Activated naive CD8-positive, alpha-beta T cell treated with anti-CD3 and anti-CD28 coated beads for 36 hours (primary cell): Measurements from ENCODE around the gene UTRN. TPM values are rescaled to one million over a fixed set of nuclear protein-coding genes. Genes with fewer than 3 reads are reported as not detected.

Experiments
- DNase-seq: peaks from one replicate; pipeline ENCODE4 v3.0.0; 2021
- H3K27ac Mint-ChIP-seq: one replicate; pipeline ENCODE4 v1.8.0; 2022; ENCODE audit warnings: mild to moderate bottlenecking, moderate library complexity, mixed read lengths
- H3K27me3 Mint-ChIP-seq: one replicate; pipeline ENCODE4 v1.8.0; 2022; ENCODE audit warnings: mild to moderate bottlenecking, mixed read lengths
- H3K36me3 Mint-ChIP-seq: one replicate; pipeline ENCODE4 v1.8.0; 2021; ENCODE audit warnings: mild to moderate bottlenecking, mixed read lengths
- H3K4me1 Mint-ChIP-seq: one replicate; pipeline ENCODE4 v1.8.0; 2021; ENCODE audit warnings: mixed read lengths
- H3K4me3 Mint-ChIP-seq: one replicate; pipeline ENCODE4 v1.8.0; 2022; ENCODE audit warnings: mild to moderate bottlenecking, moderate library complexity, mixed read lengths
- H3K9me3 Mint-ChIP-seq: one replicate; pipeline ENCODE4 v1.8.0; 2022; ENCODE audit warnings: mixed read lengths
- total RNA-seq, 2 experiments: library from RNA; stranded (reverse); gene quantifications; one replicate each; pipeline ENCODE4 v1.2.3, GENCODE V29; 2021

Gene UTRN
- total RNA-seq, 2 experiments from 2014 or later: 35.8 to 41.6 TPM

DNA sequence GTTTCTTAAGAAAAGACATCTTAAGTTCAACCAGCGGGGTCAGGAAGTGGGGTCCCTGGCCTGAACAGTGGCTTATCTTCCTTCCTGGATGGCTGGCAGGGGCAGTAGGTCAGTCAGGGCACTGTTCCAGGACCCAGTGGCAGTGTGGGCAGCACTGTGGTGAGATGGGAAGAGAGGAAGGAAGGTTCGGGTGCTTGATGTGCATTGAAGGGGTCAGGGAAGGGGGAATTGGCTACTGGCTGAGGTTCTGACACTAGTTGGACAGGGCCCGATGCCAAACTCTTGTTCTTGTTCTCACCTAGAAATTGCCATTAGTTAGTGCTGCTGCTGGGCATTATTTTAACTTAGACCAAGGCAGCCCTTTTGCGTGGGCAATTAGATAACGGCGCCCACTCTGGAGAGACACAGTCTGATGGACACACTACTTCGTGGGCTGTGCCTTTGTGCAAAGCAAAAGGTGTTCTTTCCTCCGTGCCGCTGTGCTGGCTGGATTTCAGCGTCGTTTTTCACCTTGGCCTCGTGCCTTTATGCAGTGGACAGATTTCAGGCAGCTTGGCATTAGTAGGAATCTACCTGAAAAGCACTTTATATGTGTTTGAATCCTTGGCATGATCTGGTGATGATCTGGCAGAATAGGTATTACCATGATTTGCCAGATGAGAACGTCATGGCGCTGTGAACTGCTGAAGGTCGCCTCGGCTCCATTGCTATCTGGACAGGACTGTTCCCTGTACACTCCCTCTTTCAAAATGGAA lies 30.3 kb downstream of the UTRN start:
- Mint-ChIP-seq H3K9me3 (no peaks in the 10 kb centered on the region), H3K4me1 (peaks cover 15% of the 10 kb centered on the region), H3K36me3 (no peaks in the 10 kb centered on the region), H3K27ac (no peak overlapping the region), H3K4me3 (no peak overlapping the region), H3K27me3 (no peaks in the 10 kb centered on the region)
- DNase-seq: no peak

DNA sequence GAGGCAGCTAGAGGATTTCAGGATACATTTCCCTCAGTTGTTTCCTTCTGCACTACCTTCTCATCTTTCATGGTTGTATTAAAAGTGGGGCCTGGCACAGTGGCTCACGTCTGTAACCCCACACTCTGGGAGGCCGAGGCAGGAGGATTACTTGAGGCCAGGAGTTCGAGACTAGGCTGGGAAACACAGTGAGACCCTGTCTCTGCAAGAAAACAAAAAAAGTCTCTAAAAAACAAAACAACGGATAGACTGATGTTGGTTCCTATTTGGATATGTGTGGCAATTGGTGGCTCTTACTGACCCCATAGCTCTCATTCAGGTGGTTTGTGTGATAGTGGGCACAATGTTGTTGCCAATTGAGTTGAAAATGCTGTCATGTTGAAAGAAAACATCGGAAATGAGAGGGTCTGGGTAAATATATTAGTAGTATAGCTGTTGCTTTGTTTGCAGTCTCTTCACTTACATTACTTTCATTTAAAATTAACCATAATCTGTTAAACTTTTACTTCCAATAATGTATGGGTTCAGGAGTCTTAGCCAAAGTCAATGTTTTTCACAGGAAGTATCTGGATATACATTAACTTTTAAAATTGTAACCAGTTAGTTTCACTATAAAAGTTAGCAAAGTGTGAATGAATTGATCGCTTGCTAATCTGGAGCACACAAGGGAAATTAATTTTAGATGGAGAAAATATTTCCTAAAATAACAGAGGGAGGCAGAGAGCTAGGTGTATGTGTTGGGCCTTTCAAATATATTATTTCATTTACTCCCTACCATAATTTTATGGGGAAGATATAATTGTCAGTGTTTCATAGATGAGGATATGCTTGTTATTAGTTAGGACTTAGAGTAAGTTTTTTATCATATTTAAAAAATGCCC lies 31.1 kb downstream of the UTRN start:
- Mint-ChIP-seq H3K27ac (no peak overlapping the region), H3K4me1 (peaks cover 16% of the 10 kb centered on the region), H3K27me3 (no peaks in the 10 kb centered on the region), H3K4me3 (no peak overlapping the region), H3K9me3 (no peaks in the 10 kb centered on the region), H3K36me3 (no peaks in the 10 kb centered on the region)
- no peak for DNase-seq

DNA sequence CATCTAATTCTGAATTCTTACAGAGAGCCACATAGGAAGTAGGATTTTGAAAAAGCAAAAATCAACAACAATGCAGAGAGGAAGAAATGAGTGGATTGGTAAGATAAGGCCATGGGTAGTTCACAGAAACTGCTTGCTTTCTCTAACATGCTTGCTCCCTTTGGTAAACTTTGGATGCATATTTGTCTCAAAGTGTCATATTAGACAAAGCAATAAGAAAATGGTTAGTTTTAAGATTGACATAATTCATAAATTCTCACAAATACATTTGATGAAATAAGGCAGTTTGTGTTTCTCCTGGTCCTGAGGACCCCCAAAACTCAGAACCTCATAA lies 31.7 kb downstream of the UTRN start:
- Mint-ChIP-seq H3K36me3 (no peaks in the 10 kb centered on the region), H3K9me3 (no peaks in the 10 kb centered on the region), H3K27ac (no peak overlapping the region), H3K4me1 (peaks cover 15% of the 10 kb centered on the region), H3K27me3 (no peaks in the 10 kb centered on the region), H3K4me3 (no peak overlapping the region)
- DNase-seq: no peak

DNA sequence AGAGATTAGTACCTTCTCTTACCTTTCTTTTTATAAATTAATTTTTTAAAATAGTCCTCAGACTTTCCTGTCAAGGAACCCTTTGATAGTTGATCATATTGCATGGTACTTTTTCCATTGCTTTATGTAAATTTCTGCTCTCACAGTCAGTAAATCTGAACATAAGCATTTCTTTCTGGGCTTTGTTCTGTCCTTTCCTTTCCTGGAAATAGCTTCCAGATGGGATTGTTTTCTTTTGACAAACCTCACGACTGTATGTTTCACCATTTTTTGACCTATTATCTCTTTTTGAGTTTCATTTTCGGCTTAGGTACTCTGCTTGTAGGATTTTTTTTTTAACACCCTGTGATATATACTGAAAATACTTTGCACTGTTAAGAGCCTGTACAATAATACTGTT lies 32.6 kb downstream of the UTRN start:
- Mint-ChIP-seq H3K4me1 (peaks cover 15% of the 10 kb centered on the region), H3K27ac (no peak overlapping the region), H3K9me3 (no peaks in the 10 kb centered on the region), H3K36me3 (no peaks in the 10 kb centered on the region), H3K27me3 (no peaks in the 10 kb centered on the region), H3K4me3 (no peak overlapping the region)
- no peak for DNase-seq

DNA sequence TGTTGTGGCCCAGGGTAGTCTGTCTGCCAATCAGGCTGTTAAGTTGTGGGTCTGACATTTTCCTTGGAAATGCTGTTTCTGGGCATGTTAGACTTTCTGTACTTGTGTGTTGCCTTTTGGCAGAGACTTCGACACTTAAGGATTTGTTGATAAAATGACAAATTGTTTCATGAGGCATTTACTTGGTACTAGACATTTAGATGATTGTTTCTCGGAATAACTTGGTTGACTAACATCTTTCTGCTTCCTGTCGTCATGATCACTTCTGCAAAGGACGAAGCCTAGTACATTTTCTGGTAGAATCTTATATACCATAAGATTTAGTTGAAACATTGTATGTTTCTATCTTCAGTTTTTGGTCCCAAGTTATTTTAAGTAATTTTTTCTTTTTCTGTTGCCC lies 34.1 kb downstream of the UTRN start:
- Mint-ChIP-seq H3K27ac (no peak overlapping the region), H3K27me3 (no peaks in the 10 kb centered on the region), H3K9me3 (no peaks in the 10 kb centered on the region), H3K4me3 (no peak overlapping the region), H3K4me1 (peaks cover 15% of the 10 kb centered on the region), H3K36me3 (no peaks in the 10 kb centered on the region)
- no peak for DNase-seq

DNA sequence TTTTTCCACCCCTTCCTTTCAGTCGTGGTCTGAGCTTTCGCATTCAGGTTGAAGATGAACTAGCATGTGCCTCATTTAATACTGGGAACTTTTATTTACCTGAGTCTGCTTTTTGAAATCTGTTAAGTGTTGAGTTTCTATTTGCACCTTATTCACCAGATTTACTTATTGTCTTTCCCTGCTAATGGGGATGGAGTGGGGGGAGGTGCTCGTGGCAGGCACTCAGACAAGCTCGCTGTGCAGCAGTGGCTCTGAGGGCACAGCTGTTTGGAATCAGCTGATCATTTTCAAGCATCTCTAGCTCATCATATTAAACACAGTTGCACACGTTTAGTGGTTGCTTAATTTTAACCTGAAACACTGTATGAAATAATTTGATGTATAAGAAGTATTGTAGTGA lies 35.6 kb downstream of the UTRN start:
- DNase-seq: no peak
- Mint-ChIP-seq H3K36me3 (no peaks in the 10 kb centered on the region), H3K27ac (no peak overlapping the region), H3K4me1 (peaks cover 15% of the 10 kb centered on the region), H3K4me3 (no peak overlapping the region), H3K9me3 (no peaks in the 10 kb centered on the region), H3K27me3 (no peaks in the 10 kb centered on the region)

DNA sequence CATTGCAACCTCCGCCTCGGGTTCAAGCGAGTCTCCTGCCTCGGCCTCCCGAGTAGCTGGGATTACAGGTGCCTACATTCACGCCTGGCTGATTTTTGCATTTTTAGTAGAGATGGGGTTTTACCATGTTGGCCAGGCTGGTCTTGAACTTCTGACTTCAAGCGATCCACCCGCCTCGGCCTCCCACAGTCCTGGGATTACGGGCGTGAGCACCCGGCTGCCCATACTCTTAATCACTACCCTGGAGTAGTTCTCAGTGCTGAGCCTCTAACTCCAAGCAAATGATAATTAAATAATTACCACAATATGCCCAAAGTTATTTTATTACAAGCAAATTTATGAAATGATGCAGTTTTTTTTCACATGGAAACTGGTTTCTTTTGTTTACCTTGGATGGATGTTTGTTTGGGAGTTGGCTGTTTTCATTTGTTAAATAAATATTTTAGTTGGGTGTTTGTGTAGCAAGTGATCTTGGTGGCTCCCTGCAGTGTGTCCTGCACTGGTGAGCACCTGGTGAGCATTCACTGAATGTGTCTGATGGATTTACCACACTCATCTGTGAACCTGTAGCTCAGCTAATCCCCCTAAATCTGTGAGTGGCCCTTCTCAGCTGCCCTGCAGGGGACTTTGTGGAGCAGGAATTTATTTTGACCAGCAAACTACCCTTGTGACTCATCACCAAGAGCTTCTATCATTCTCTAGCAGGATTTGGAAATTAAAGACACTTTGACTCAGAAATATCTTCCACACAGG lies 36.9 kb downstream of the UTRN start:
- no peak overlapping the region for H3K27ac Mint-ChIP-seq
- no peaks in the 10 kb centered on the region for H3K36me3 Mint-ChIP-seq
- no peak for DNase-seq
- H3K4me3 Mint-ChIP-seq: no peak overlapping the region
- H3K27me3 Mint-ChIP-seq: no peaks in the 10 kb centered on the region
- H3K4me1 Mint-ChIP-seq: peaks cover 12% of the 10 kb centered on the region
- no peaks in the 10 kb centered on the region for H3K9me3 Mint-ChIP-seq

DNA sequence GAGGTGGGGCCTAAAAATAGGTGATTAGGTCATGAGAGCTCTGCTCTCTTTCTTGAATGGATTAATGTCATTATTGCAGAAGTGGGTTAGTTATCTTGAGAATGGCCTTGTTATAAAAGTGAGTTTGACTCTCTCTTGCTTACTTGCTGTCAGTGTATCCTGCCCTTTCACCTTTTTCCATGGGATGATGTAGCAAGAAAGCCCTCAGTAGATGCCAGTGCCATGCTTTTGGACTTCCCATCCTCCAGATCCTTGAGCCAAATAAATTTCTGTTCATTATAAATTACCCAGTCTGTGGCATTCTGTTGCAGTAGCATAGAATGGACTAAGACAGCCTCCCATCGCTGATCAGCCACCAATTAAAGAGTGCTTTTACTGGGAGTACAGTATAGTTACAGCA lies 40.1 kb downstream of the UTRN start:
- Mint-ChIP-seq H3K9me3 (no peaks in the 10 kb centered on the region), H3K4me3 (no peak overlapping the region), H3K4me1 (peaks cover 9% of the 10 kb centered on the region), H3K27me3 (no peaks in the 10 kb centered on the region), H3K36me3 (no peaks in the 10 kb centered on the region), H3K27ac (no peak overlapping the region)
- no peak for DNase-seq

DNA sequence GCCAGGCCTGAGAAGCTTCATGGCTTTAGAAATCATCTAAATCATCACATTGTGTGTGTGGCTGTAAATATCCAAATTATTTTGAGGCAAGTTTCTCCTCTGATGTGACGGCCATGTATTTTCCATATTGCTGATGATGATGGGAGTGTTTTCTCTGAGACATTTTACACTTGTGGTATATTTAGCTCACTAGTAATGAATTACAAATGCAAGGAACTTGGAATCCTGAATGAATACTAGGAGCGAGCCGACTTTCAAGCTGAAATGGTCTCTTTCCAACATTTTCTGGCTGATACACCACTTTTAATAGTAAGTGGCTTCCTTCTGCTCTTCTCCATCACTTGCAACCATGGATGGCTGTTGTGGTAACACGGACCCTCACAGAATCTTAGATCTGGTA lies 41.3 kb downstream of the UTRN start:
- Mint-ChIP-seq H3K9me3 (no peaks in the 10 kb centered on the region), H3K4me1 (no peaks in the 10 kb centered on the region), H3K36me3 (no peaks in the 10 kb centered on the region), H3K27me3 (no peaks in the 10 kb centered on the region), H3K27ac (no peak overlapping the region), H3K4me3 (no peak overlapping the region)
- no peak for DNase-seq

DNA sequence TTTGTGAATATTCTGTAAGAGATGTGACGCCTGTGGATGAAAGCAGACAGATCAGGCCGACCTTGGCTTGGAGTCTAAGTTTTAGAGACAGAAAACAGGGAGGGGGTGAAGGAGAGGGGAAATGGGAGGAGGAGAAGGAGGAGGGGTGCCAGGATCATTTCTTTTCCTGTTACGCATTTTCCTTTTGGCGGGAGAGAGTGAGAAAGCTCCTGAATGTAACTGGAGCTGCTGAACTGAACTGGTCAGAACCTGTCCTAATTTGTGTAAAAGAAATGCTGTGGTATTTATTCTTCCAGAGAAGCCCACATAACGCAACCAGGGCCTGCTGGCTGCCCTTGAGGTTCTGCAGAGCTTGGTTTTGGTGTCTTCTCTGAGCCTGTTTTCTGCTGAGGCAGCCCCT lies 41.9 kb downstream of the UTRN start:
- no peaks in the 10 kb centered on the region for H3K4me1 Mint-ChIP-seq
- no peaks in the 10 kb centered on the region for H3K27me3 Mint-ChIP-seq
- no peak for DNase-seq
- H3K9me3 Mint-ChIP-seq: no peaks in the 10 kb centered on the region
- H3K27ac Mint-ChIP-seq: no peak overlapping the region
- no peak overlapping the region for H3K4me3 Mint-ChIP-seq
- H3K36me3 Mint-ChIP-seq: no peaks in the 10 kb centered on the region

DNA sequence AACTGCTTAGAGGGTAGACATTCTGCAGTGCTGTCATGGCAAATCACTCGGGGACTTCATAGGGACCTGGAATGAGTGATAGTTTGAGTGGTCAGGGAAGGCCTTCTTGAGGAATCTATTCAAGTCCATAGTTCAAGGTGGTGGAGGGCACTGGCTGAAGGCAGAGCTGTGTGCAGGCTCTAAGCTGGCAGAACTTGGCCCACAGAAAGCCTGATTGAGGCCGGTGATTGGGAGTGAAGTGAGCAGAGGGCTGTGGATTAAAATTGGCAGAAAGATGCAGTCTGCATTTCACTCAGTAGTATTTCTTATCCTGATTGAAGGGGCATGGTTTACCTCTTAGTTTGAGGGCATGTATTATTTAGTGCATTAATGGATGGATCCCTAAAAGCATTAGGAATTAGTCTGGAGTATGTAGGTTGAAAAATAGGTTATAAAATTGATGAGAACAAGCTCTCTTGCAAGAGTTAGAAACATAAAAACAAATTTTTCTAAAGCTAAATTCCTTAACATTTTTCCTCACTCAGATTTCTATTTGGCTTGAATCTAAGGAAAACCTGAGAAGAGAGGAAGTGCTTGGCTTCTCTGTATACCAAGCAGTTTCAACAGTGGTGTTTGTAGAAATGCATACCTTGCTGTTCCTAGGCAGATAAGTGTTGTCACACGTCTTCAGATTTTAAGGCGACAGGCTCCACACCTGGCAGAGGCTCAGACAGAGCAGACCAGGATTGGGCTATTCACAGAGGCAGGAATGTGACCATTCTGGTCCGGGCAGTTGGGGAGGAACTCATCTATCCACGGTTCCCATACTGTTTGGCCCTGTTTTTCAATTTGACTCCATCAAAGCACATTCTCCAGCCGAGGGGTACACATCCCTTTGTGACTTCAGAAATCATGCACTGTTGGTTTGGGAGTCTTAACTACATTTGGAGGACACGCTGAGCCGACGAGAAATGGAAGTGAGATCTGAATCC lies 45.2 kb downstream of the UTRN start:
- Mint-ChIP-seq H3K4me1 (peaks cover 15% of the 10 kb centered on the region), H3K9me3 (no peaks in the 10 kb centered on the region), H3K36me3 (no peaks in the 10 kb centered on the region), H3K4me3 (no peak overlapping the region), H3K27ac (no peak overlapping the region), H3K27me3 (no peaks in the 10 kb centered on the region)
- no peak for DNase-seq

DNA sequence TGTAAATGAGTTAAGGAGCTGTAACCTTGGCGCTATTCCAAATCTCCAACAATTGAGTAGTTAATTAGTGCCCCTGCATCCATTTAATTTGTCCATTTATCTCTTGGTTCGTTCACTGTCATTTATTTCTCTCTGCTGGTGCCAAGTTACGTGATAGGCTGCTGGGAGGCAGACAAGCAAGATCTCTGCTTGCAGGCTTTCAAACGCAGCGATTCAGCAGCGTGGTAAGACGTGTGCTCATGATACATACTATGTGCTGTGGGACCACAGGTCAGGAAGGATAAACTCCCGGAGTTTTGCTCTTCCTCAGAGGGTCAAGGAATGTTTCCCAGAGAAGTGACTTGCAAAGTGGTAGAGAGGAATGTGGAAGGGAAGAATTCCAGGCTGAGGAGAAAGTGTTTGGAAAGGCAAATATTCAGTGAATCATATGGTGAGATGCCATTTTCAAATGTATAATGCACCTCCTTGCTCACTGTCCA lies 46.4 kb downstream of the UTRN start:
- H3K4me3 Mint-ChIP-seq: no peak overlapping the region
- H3K36me3 Mint-ChIP-seq: no peaks in the 10 kb centered on the region
- peaks cover 25% of the 10 kb centered on the region for H3K4me1 Mint-ChIP-seq
- no peaks in the 10 kb centered on the region for H3K9me3 Mint-ChIP-seq
- H3K27ac Mint-ChIP-seq: no peak overlapping the region
- DNase-seq: no peak
- no peaks in the 10 kb centered on the region for H3K27me3 Mint-ChIP-seq

DNA sequence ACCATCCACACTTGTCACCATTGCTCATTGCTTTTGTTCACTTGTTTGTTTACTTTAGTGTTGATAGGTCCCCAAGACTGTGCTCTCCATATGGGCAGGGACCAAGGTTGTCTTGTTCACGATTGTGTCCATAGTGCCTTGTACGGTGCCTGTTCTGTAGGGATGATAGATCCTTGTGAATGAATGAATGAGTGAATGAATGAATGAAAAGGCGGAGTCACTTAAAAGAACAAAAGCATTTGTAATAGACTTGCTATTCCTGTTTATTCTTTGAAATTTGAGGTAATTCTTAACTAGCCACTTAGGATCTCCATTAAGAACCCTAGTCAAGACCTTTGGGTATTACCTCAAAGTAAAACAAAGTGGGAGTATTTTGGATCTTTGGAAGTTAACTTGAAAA lies 47.0 kb downstream of the UTRN start:
- Mint-ChIP-seq H3K9me3 (no peaks in the 10 kb centered on the region), H3K27me3 (no peaks in the 10 kb centered on the region), H3K4me3 (no peak overlapping the region), H3K36me3 (no peaks in the 10 kb centered on the region), H3K27ac (no peak overlapping the region), H3K4me1 (peaks cover 30% of the 10 kb centered on the region)
- DNase-seq: no peak

DNA sequence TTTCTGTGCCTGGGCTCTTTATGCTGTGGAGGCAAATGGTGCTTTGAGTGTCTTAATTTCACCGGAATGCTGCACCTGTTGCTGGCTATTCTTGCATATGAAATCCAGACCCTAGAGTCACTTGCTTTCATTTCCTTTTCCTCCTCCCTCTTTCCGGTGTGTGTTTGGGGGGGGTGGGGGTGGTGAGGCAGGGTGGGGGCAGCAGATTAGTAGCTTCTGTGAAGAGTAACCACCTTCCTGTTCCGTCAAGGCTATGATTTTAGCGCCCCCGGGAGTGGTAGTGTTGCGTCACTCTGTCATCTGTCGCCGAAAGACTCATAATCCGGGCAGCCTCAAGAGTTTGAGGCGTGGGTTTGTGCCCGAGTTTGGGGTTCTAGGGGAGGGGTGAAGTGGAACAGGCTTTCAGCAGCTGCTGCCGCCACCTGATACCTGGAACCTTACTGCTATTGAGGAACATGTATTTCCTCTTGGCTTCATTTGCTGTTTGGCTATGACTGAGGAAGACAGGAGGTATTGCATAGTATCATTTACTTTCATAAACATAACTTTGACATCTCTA lies 49.1 kb downstream of the UTRN start:
- no peaks in the 10 kb centered on the region for H3K9me3 Mint-ChIP-seq
- no peaks in the 10 kb centered on the region for H3K27me3 Mint-ChIP-seq
- peak overlapping the region; percentile 73 for H3K4me3 Mint-ChIP-seq
- H3K4me1 Mint-ChIP-seq: peaks cover 42% of the 10 kb centered on the region
- H3K27ac Mint-ChIP-seq: peak overlapping the region; percentile 91
- DNase-seq: peak; percentile 73
- no peaks in the 10 kb centered on the region for H3K36me3 Mint-ChIP-seq
